GM19043 (cell line): ENCODE results near the gene BRS3.

ENCODE experiments used
- ATAC-seq: cut with Tn5 transposase; IDR thresholded peaks from one replicate; pipeline ENCODE4 v1.9.1; 2021; ENCODE audit warnings: low read depth; ENCODE audit not compliant: unreplicated experiment

Gene BRS3

DNA sequence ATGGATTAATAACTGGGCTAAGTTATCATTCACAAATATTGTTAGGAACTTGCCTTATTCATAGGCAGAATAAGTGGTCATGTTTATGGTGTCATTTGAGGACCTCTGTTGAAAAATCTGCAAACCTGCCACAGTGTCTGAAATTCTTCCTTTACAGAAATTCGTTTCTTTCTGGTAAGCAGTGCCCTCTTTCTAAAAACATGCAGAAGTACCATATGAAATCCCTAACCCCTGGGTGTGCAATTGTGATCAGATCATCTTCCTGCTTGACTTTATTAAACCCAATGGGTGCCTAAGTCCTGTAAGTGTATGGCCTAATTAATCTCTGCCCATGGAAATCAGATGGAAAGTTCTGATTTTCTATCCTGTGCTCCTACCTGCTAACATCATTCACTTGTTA is 5.3 kb downstream of the BRS3 start:
- no peak for ATAC-seq

DNA sequence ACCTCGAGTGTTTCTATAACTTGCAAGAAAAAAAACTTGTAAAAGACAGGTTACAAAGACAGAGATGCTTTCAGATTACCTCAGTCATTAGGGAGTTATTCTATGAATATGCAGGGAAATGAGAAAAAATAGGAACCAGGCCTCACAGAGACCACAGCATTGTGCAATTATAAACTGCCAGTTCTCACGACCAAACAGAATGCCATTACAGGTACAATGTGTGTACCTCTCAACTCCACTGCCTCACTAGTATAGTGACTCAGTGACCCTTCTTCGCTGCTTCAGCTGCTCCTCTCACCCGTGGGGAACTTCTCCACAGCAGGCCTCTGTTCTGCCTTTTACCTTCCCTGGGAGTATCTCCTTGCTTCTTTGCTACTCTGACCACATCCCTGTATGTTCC is 7.3 kb downstream of the BRS3 start:
- no peak for ATAC-seq

DNA sequence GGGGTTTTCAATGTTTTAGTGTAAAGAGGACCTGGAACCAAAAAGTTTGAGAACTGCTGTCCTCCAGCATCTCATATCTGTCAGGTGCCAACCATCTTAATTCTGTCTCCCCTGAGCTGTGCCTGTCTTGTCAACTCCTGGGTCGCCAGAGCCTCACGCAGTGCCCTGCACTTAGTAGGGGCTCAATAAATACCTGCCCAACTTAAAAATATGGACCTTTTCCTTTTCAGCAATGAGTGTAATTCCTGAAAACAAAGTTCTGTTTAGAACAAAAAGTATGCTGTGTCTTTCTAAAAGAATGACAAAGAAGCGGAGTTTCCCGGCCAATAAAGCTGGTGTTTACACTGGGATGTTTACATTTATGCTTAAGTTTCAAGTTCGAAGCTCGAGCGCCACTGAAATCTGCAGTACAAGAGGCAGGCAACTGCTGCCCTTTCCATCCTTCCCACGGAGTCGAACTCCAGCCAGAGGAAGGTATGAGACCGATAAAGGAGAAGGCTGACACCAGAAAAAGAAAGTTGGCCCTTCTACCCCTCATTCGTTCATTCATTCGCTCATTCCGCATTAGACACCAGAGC is 8.5 kb downstream of the BRS3 start:
- peak; percentile 0 for ATAC-seq

DNA sequence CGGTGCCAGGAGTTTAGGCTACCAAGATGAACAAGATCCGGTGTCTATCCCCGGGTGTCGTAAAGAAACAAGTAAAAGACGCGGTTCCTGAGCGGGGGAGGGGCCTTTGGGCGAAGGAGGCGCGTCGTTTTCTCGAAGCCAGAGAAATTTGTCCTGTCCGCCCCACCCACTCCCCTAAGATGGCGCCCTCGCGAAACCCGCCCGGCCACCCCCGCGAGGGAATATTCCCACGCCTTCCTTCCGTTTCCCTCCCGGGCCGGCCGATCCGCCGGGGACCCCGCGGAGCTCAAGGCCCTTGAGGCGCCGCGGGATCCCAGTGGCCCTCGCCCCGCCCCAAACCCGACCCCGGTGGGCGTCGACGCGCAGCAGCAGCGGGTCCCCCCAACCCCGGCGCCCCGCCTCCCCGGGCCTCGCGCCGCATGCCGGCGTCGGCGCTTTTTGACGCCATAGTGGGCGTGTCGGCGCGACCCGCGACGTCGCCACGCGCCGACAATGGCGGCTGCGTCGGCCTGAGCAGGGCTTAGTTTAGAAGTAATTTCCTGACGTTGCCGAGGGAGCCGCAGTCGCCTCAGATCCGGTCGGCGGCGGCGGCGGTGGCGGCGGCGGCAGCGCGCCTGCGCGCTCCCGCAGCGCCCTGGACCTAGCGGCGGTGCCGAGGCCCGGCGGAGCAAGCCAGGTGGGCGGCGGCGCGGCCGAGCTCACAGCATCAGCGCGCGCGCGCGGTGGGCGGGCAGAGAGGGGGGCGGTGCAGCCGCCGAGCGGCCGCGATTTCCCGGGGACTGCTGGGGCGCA is 9.2 kb downstream of the BRS3 start:
- peak; percentile 74 for ATAC-seq

DNA sequence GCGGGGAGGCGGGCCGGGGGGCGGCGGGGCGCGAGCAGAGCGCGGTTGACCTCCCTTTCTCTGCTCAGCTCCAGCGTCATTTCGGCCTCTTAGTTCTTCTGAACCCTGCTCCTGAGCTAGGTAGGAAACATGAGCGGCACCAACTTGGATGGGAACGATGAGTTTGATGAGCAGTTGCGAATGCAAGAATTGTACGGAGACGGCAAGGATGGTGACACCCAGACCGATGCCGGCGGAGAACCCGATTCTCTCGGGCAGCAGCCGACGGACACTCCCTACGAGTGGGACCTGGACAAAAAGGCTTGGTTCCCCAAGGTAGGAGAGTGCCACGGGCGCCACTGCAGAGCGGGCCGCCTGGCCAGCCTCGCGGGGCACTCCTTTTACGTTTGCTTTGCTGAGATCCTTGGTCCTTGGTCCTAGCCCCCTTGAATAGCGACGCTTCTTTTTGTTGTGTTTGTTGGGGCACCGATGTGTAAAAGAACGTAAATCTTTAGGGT is 9.9 kb downstream of the BRS3 start, which contains the start of gene HTATSF1:
HTATSF1 (plus strand) TSS at position 37 of the 497 bp plus-strand sequence; CDS start at position 130, 93 bp downstream.
- peak; percentile 16 for ATAC-seq

DNA sequence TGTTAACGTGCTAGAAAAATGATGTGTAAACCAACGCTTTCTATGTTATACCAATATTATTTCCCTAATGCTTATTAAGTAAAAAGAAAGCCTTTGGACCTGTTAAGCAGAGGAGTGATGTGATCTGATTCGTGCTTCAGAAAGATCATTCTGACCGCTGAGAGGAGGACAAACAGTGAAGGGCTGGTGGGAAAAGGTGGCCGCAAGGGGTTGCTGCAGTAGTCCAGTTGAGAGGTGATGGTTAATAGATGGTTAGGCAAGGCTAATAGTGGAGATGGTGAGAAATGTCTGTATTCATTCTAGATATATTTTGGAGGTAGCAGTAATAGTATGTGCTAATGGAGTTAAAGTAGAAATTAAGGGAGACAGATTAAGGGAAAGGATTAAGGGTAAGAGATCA is 31.3 kb downstream of the BRS3 start:
- no peak for ATAC-seq

DNA sequence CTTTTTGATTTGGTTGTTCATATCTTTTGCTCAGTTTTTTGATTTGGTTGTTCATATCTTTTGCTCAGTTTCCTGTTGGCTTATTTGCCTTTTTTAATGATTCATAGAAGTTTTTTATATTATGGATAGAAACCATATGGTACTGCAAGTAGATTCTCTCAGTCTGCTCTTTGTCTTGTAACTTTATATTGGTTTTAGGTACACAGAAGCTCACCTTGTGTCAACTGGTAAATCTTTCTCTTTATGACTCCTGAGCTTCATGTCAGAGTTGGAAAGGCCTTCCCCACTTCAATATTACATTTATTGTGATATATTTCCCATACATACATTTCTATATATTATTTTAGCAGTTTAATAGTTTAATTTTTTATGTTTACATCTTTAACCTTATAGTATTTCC is 36.0 kb downstream of the BRS3 start:
- no peak for ATAC-seq

DNA sequence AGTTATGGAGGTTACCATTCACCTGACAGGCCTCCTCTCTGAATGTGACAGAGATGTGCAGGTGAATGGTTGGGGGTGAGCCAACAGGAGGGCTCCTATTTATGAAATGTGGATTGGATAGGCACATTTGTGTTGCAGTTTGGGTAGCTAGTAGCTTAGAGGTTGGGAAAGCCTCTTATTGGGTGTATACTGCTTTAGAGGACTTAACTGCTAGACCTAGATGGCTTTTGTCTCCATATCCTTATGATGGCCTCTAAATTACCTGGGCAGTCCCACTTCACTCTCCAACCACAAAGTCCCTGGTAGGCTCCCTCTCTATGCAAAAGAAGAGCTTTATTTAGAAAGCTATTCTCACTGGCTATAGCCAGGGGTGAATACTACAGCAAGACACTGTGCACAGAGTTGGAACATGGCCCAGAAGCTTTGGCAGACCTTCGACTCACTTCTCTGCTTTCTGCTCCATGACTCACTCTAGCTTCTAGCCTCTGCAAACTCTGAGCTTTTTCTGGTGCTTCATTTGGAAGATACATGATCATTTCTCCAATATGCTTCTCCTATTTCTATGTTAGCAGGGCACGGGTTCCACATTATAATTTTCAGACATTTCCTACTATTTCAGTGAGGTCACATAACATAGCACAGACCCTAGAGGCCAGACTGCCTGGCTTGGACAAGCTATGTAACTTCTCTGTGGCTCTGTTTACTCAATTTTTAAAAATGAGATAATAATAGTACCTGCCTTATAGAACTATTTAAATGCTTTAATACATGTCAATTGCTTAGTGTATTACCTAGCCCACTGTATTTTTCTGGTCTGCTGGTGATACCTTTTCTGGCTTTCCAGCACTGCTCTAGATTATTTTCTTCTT is 38.2 kb downstream of the BRS3 start:
- ATAC-seq = no peak

DNA sequence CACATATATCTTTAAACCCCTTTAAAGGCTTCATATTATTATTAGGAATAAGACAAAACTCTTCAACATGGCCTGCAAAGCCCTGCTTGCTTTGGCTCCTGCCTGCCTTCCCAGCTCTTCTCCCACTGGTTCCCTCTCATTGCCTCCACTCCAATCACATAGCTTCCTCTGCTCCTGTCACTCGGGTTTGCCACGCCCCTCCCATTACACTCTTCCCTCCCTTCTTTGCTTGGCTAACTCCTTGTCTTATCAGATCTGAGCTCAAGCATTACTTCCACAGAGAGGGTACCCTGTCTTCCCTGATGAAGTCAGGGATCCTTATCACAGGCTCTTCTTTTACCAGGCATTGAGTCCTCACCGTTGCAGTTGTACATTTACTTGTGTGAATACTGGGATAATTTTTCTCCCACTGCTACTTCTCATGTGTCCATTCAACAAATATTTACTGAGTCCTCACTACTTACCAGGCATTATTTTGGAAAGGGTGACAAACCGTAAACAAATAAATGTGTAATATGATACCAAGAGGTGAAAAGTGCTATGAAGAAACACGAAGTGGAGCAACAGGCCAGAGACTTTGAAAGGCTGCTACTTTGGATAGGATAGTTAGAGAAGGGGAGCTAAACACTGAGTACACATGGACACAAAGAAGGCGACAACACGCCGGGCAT is 41.0 kb downstream of the BRS3 start:
- no peak for ATAC-seq

DNA sequence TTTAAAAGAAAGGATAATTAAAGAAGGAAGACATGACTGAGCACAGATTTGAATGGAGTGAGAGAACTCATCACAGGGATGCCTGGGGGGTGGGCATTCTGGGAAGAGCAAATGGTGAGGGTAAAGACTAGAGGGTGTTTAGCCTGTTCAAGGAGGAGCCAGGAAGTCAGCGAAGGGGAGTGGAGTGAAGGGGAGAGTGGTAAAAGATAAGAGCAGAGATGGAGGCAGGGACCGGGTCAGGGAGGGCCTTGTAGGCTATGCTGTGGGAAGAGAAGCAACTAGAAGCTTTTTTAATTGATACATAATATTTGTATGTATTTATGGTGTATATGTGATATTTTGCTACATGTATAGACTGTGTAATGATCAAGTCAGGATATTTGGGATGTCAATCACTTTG is 42.0 kb downstream of the BRS3 start:
- no peak for ATAC-seq

DNA sequence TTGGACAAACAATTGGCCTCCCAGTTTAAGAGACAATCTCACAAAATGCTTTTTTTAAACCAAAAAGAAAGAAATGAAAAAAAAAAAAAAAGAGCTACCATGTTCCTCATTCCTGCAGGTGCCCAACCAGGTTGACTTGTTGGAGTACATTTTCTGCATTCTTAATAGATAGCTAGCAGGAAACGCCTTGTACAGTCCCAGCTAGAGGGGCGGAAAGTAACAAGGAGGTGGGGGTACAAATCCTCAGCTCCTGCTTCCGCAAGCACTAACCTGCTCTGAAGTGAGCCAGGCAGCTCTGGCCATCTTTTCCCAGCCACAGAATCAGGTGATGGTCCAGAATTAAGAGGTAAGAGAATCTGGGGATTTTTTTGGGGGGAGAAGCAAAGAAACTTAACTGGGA is 44.2 kb downstream of the BRS3 start, which contains the start of gene VGLL1:
VGLL1 (plus strand) TSS at position 265 of the 400 bp plus-strand sequence. CDS start 3,806 bp downstream, outside the sequence.
- ATAC-seq = no peak

DNA sequence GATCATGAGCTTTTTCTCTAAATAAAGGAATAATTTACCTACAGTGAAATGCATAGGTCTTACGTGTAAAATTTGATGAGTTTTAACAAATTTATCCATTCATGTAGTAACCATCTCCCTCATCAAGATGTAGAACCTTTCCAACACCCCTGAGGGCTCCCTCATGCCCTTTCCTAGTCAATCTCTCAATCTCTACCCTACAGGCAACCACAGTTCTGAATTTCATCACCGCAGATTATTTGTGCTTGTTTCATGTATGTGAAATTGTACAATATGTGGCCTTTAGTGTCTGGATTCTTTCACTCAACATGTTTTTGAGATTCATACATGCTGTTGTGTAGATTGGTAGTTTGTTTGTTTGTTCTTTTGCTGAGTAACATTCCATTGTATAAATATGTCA is 46.4 kb downstream of the BRS3 start:
- ATAC-seq = no peak

DNA sequence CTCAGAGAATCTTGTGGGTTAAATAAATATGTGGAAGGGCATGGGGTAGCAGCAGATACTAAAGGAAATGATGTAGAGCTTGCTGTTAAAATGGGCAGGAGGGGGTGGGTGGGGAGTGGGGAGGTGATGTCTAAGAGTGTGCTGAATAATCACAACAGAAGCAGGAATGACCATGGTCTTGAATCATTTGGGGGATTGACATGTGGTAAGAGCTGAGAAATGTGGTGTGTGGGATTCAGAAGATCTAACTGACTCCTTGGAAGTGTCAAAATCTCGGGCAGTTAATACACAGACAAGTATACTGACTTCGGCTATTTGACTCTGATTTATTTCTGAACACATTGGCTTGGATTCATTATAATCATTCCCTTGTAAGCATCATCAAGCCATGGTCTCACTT is 51.1 kb downstream of the BRS3 start:
- ATAC-seq = no peak

DNA sequence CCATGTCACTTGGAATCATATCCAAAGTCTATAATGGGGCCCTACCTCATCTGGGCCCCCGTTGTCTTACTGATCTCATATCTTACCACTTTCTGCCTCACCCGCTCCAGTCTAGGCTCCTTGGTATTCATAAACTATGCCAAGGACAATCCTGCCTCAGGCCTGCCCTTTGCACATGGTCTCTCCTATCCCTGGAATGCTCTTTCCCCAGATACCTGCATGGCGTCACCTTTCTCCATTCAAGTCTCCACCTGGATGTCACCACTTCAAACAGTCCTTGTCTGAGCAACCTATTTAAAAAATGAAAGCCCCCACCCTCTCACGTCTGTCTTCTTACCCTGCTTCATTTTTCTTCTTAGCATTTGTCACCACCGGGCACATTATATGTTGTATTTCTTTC is 52.5 kb downstream of the BRS3 start:
- ATAC-seq = no peak

DNA sequence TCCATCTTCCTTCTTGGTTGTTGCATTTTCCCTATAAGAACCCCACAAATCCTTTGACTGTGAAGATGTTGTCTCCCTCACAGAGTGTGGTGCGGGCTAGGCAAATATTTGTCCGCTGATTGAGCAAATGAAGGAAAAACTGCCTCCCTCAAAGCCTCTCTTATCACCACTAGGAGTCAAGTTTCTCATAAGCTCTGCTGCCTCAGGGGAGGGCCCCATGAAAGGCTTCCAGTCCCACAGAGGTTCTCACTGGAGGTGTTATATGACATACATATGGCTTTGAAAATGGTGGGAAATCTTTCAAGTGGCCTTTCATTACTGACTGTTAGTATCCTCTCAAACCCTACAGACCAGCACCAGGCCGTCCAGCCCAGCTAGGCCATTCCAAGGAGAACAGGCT is 53.5 kb downstream of the BRS3 start:
- ATAC-seq = no peak

DNA sequence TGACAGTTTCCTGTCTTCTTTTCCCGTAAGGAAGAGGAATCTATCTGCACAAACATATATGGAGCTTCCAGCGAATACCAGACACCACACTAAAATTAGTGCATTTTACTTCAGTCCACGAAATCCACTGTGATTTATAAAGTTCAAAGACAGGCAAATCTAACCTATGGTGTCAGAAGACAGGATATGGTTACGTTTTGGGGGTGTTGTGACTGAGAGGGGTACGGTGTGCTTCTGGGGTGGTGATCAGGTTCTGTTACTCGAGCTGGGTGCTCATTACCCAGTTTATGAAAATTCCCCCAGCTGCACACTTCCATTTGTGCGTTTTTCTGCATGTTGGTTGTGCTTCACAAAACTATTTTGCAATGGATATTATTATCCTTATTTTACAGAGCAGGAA is 54.5 kb downstream of the BRS3 start:
- ATAC-seq = no peak
